ENCODE data around the gene PTGDS. TPM values are rescaled to one million over a fixed set of nuclear protein-coding genes. Genes with fewer than 3 reads are reported as not detected.
A peak's percentile ranks its signal among the peaks of the same experiment; 100 is the strongest.

The PTGDS gene
- total RNA-seq, 1 experiment from 2014 or later: not detected

GRCh38 chr9:136963751-136964150 is 13.6 kb upstream of the PTGDS start:
- H3K4me3 Mint-ChIP-seq (ENCODE audit: unreplicated experiment): no peak overlapping the region
- no TSS peak for BruUV-seq (replicated peaks)
- Histone ChIP-seq H3K9me3 (no peaks in the 10 kb centered on the region), H3K27me3 (replicated peaks; ENCODE audit: control insufficient read depth, insufficient read depth, low read length) (no peaks in the 10 kb centered on the region), H3K36me3 (ENCODE audit: control insufficient read depth, insufficient read depth, low read length) (no peaks in the 10 kb centered on the region), H3K4me3 (ENCODE audit: low read depth, low read length) (no peak overlapping the region), H3K4me1 (peaks cover 18% of the 10 kb centered on the region)
- H3K4me1 Mint-ChIP-seq (ENCODE audit: low read depth, unreplicated experiment): no peaks in the 10 kb centered on the region
- peaks cover 11% of the 10 kb centered on the region for H3K36me3 Mint-ChIP-seq (ENCODE audit: insufficient read depth, unreplicated experiment)
- intact Hi-C loops (cut with micrococcal nuclease; ENCODE audit: unreplicated experiment): no loop called here
- H3K27me3 Mint-ChIP-seq (ENCODE audit: insufficient read depth, unreplicated experiment): no peaks in the 10 kb centered on the region
- DNase-seq: no peak
- POLR2A ChIA-PET: no interaction called here
- no peak overlapping the region for H3K27ac Mint-ChIP-seq (ENCODE audit: unreplicated experiment)
- TF ChIP-seq CTCF (IDR thresholded peaks at IDR 0.05; ENCODE audit: insufficient read depth in 1 of 2, low read depth in 1 of 2, low read length in 1 of 2, severe bottlenecking in 1 of 2, unreplicated experiment in 1 of 2): no peak
- CTCF ChIA-PET: no interaction called here
- H3K9me3 Mint-ChIP-seq (ENCODE audit: unreplicated experiment): no peaks in the 10 kb centered on the region

GRCh38 chr9:136964171-136964689 is 13.1 kb upstream of the PTGDS start:
- H3K4me3 Mint-ChIP-seq (ENCODE audit: unreplicated experiment): no peak overlapping the region
- no peaks in the 10 kb centered on the region for H3K9me3 Mint-ChIP-seq (ENCODE audit: unreplicated experiment)
- peak in 1 of 2 experiments; percentile 78 for DNase-seq
- ChIA-PET CTCF (no interaction called here), POLR2A (no interaction called here)
- H3K27me3 ChIP-seq (replicated peaks; ENCODE audit: control insufficient read depth, insufficient read depth, low read length): no peaks in the 10 kb centered on the region
- BruUV-seq (replicated peaks): no TSS peak
- H3K27me3 Mint-ChIP-seq (ENCODE audit: insufficient read depth, unreplicated experiment): no peaks in the 10 kb centered on the region
- no peaks in the 10 kb centered on the region for H3K4me1 Mint-ChIP-seq (ENCODE audit: low read depth, unreplicated experiment)
- no peak overlapping the region for H3K4me3 ChIP-seq (ENCODE audit: low read depth, low read length)
- no peak overlapping the region for H3K27ac Mint-ChIP-seq (ENCODE audit: unreplicated experiment)
- no peak for TF ChIP-seq CTCF (IDR thresholded peaks at IDR 0.05; ENCODE audit: insufficient read depth in 1 of 2, low read depth in 1 of 2, low read length in 1 of 2, severe bottlenecking in 1 of 2, unreplicated experiment in 1 of 2)
- H3K9me3 ChIP-seq: no peaks in the 10 kb centered on the region
- intact Hi-C loops (cut with micrococcal nuclease; ENCODE audit: unreplicated experiment): no loop called here
- no peaks in the 10 kb centered on the region for H3K36me3 ChIP-seq (ENCODE audit: control insufficient read depth, insufficient read depth, low read length)
- H3K4me1 ChIP-seq: peaks cover 18% of the 10 kb centered on the region
- peaks cover 11% of the 10 kb centered on the region for H3K36me3 Mint-ChIP-seq (ENCODE audit: insufficient read depth, unreplicated experiment)

GRCh38 chr9:136964833-136965422 is 12.4 kb upstream of the PTGDS start:
- no peaks in the 10 kb centered on the region for H3K9me3 Mint-ChIP-seq (ENCODE audit: unreplicated experiment)

More at GRCh38 chr9:136964833-136965422, 12.4 kb upstream of the PTGDS start:
- Histone ChIP-seq H3K36me3 (ENCODE audit: control insufficient read depth, insufficient read depth, low read length) (no peaks in the 10 kb centered on the region), H3K4me3 (ENCODE audit: low read depth, low read length) (no peak overlapping the region), H3K27me3 (replicated peaks; ENCODE audit: control insufficient read depth, insufficient read depth, low read length) (no peaks in the 10 kb centered on the region), H3K4me1 (peaks cover 18% of the 10 kb centered on the region), H3K9me3 (no peaks in the 10 kb centered on the region)
- TF ChIP-seq CTCF (IDR thresholded peaks at IDR 0.05; ENCODE audit: insufficient read depth in 1 of 2, low read depth in 1 of 2, low read length in 1 of 2, severe bottlenecking in 1 of 2, unreplicated experiment in 1 of 2): no peak
- no TSS peak for BruUV-seq (replicated peaks)
- CTCF ChIA-PET: interaction anchor here (0.7 kb wide), 1 partner anchor 86 kb away, joined by 4 read pairs; no protein-coding TSS in a partner anchor
- POLR2A ChIA-PET: no interaction called here
- no peak for DNase-seq
- no peak overlapping the region for H3K27ac Mint-ChIP-seq (ENCODE audit: unreplicated experiment)
- intact Hi-C loops (cut with micrococcal nuclease; ENCODE audit: unreplicated experiment): no loop called here
- no peak overlapping the region for H3K4me3 Mint-ChIP-seq (ENCODE audit: unreplicated experiment)
- H3K27me3 Mint-ChIP-seq (ENCODE audit: insufficient read depth, unreplicated experiment): no peaks in the 10 kb centered on the region
- no peaks in the 10 kb centered on the region for H3K4me1 Mint-ChIP-seq (ENCODE audit: low read depth, unreplicated experiment)
- peaks cover 11% of the 10 kb centered on the region for H3K36me3 Mint-ChIP-seq (ENCODE audit: insufficient read depth, unreplicated experiment)

Measured in Caco-2 (cell line).